Uterus (tissue), 2 donors: Measurements from ENCODE around the gene CYP26B1.

ENCODE experiments used
- POLR2A ChIP-seq, 2 donors: fragments of 450-650 bp; IDR thresholded peaks; one replicate each; pipeline ENCODE4 v1.6.1; 2016; ENCODE audit warnings: antibody characterized with exemption in 2 of 2, mild to moderate bottlenecking in 1 of 2, moderate library complexity in 1 of 2
- TF ChIP-seq, protein P1 (sequence below), 4 experiments: fragments of 200-600 bp in 2 of 4; fragments of 450-650 bp in 2 of 4; sonication (generic) in 2 of 4; IDR thresholded peaks; one replicate each; pipeline ENCODE4 v1.5.1; 2016 to 2019; ENCODE audit warnings: antibody characterized with exemption in 4 of 4, mild to moderate bottlenecking in 2 of 4, moderate library complexity in 1 of 4

GRCh38 chr2:72128843-72129227 lies 18.8 kb downstream of the CYP26B1 start:
- TF ChIP-seq, protein P1, sequence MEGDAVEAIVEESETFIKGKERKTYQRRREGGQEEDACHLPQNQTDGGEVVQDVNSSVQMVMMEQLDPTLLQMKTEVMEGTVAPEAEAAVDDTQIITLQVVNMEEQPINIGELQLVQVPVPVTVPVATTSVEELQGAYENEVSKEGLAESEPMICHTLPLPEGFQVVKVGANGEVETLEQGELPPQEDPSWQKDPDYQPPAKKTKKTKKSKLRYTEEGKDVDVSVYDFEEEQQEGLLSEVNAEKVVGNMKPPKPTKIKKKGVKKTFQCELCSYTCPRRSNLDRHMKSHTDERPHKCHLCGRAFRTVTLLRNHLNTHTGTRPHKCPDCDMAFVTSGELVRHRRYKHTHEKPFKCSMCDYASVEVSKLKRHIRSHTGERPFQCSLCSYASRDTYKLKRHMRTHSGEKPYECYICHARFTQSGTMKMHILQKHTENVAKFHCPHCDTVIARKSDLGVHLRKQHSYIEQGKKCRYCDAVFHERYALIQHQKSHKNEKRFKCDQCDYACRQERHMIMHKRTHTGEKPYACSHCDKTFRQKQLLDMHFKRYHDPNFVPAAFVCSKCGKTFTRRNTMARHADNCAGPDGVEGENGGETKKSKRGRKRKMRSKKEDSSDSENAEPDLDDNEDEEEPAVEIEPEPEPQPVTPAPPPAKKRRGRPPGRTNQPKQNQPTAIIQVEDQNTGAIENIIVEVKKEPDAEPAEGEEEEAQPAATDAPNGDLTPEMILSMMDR (IDR thresholded peaks at IDR 0.05), result no peak
- no peak for TF ChIP-seq POLR2A (IDR thresholded peaks at IDR 0.05)
